DOHH2 (cell line): ENCODE results near the gene STX8.

Experiments used
- H3F3A ChIP-seq: fragments of 200-600 bp; sonication (generic), shearing (Covaris generic); 2 replicates; pipeline ENCODE4 v1.6.0; 2016; ENCODE audit warnings: antibody characterized with exemption, mild to moderate bottlenecking; ENCODE audit not compliant: control insufficient read depth, insufficient read depth
- H3K27ac ChIP-seq: fragments of 200-600 bp; sonication (generic); 2 replicates; pipeline ENCODE4 v1.5.1; 2014; ENCODE audit warnings: low read depth, mild to moderate bottlenecking, low read length, moderate library complexity
- H3K27me3 ChIP-seq: fragments of 200-600 bp; sonication (generic); 2 replicates; pipeline ENCODE4 v1.6.1; 2014; ENCODE audit warnings: mild to moderate bottlenecking, low read length, mixed read lengths; ENCODE audit not compliant: control insufficient read depth
- H3K36me3 ChIP-seq: fragments of 200-600 bp; sonication (generic); 2 replicates; pipeline ENCODE4 v1.6.1; 2014; ENCODE audit warnings: mild to moderate bottlenecking, low read length, moderate library complexity, mixed read lengths; ENCODE audit not compliant: control insufficient read depth
- H3K4me1 ChIP-seq: fragments of 200-600 bp; sonication (generic); 2 replicates; pipeline ENCODE4 v1.6.1; 2014; ENCODE audit warnings: mild to moderate bottlenecking, low read length, mixed read lengths; ENCODE audit not compliant: control insufficient read depth
- H3K4me2 ChIP-seq: fragments of 200-600 bp; sonication (generic); 2 replicates; pipeline ENCODE4 v1.6.0; 2014; ENCODE audit warnings: mild to moderate bottlenecking, low read length, moderate library complexity
- H3K4me3 ChIP-seq: fragments of 200-600 bp; sonication (generic); 2 replicates; pipeline ENCODE4 v1.5.1; 2014; ENCODE audit warnings: mild to moderate bottlenecking, low read length, mixed read lengths
- H3K79me2 ChIP-seq: fragments of 200-600 bp; sonication (generic); 2 replicates; pipeline ENCODE4 v1.6.1; 2014; ENCODE audit warnings: mild to moderate bottlenecking, low read length, mixed read lengths; ENCODE audit not compliant: control insufficient read depth
- H3K9me2 ChIP-seq: fragments of 200-600 bp; sonication (generic); replicated peaks from 2 replicates; pipeline ENCODE4 v1.6.1; 2014; ENCODE audit warnings: mild to moderate bottlenecking, low read length, mixed read lengths; ENCODE audit not compliant: control insufficient read depth
- H3K9me3 ChIP-seq: fragments of 200-600 bp; sonication (generic); 2 replicates; pipeline ENCODE4 v1.6.1; 2014; ENCODE audit warnings: antibody characterized with exemption, low read length, mixed read lengths; ENCODE audit not compliant: control insufficient read depth, insufficient read depth
- H4K20me1 ChIP-seq: fragments of 200-600 bp; sonication (generic); 2 replicates; pipeline ENCODE4 v1.6.0; 2014; ENCODE audit warnings: low read depth, mild to moderate bottlenecking, antibody characterized with exemption, low read length, moderate library complexity; ENCODE audit not compliant: control insufficient read depth, insufficient read depth
- EZH2phosphoT487 ChIP-seq: fragments of 200-600 bp; sonication (generic); IDR thresholded peaks from 2 replicates; pipeline ENCODE4 v1.6.1; 2017; ENCODE audit warnings: borderline replicate concordance, mild to moderate bottlenecking, antibody characterized with exemption, low read length, moderate library complexity, mixed read lengths
- TF ChIP-seq, protein P1 (sequence below): fragments of 200-600 bp; sonication (generic); IDR thresholded peaks from one replicate; pipeline ENCODE4 v1.5.1; 2014; ENCODE audit warnings: antibody characterized with exemption, mild to moderate bottlenecking, low read depth, low read length; ENCODE audit not compliant: poor library complexity, severe bottlenecking

The STX8 gene

DNA sequence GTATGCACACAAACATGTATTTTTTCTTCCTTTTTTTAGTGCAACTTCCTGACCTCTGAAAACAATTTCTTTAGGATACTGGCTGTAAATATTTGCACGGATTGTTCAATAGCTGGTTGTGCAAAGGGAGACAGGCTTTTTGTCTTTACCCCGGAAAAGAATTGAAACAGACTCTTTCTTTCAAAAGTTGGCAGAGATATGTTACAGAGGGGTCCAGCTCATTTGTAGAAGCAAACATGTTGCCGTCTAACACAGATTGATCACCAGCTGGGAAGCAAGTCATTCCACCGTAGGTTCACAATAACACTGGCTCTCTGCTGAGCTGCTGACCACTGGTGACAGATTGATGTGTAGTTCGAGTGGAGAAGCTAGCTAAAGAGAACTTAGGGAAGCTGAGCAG is 130.9 kb downstream of the STX8 start:
- H3K27me3 ChIP-seq: no peaks in the 10 kb centered on the region
- no peak overlapping the region for H3K4me3 ChIP-seq
- H3K9me3 ChIP-seq: no peaks in the 10 kb centered on the region
- no peaks in the 10 kb centered on the region for H3K79me2 ChIP-seq
- H3K27ac ChIP-seq: no peak overlapping the region
- no peak overlapping the region for H3K4me2 ChIP-seq
- no peaks in the 10 kb centered on the region for H3K4me1 ChIP-seq
- no peaks in the 10 kb centered on the region for H3F3A ChIP-seq
- no peak for TF ChIP-seq EZH2phosphoT487
- TF ChIP-seq, protein P1, sequence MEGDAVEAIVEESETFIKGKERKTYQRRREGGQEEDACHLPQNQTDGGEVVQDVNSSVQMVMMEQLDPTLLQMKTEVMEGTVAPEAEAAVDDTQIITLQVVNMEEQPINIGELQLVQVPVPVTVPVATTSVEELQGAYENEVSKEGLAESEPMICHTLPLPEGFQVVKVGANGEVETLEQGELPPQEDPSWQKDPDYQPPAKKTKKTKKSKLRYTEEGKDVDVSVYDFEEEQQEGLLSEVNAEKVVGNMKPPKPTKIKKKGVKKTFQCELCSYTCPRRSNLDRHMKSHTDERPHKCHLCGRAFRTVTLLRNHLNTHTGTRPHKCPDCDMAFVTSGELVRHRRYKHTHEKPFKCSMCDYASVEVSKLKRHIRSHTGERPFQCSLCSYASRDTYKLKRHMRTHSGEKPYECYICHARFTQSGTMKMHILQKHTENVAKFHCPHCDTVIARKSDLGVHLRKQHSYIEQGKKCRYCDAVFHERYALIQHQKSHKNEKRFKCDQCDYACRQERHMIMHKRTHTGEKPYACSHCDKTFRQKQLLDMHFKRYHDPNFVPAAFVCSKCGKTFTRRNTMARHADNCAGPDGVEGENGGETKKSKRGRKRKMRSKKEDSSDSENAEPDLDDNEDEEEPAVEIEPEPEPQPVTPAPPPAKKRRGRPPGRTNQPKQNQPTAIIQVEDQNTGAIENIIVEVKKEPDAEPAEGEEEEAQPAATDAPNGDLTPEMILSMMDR: no peak
- H3K36me3 ChIP-seq: no peaks in the 10 kb centered on the region
- H4K20me1 ChIP-seq: no peaks in the 10 kb centered on the region
- no peaks in the 10 kb centered on the region for H3K9me2 ChIP-seq

DNA sequence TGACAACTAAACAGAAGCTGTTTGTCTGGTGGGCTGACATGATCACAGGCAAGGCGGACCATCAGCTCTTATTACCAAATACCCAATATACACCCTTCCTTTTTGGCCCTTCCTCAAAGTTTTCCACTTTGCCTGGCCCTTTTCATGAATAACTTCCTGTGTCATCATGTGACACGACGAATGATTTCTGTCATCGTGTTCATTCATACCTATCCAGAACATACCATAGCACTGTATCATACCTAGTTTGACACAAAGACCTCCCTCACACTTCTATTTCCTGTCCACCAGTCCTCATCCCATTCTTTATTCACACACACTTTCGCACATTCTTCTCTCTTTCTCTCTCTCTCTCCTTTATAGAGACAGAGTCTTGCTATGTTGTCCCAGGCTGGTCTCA is 131.8 kb downstream of the STX8 start:
- TF ChIP-seq EZH2phosphoT487: no peak
- TF ChIP-seq, protein P1: no peak
- Histone ChIP-seq H3K27ac (no peak overlapping the region), H4K20me1 (no peaks in the 10 kb centered on the region), H3K4me2 (no peak overlapping the region), H3K4me3 (no peak overlapping the region), H3K79me2 (no peaks in the 10 kb centered on the region), H3F3A (no peaks in the 10 kb centered on the region), H3K9me2 (no peaks in the 10 kb centered on the region), H3K4me1 (no peaks in the 10 kb centered on the region), H3K36me3 (no peaks in the 10 kb centered on the region), H3K9me3 (no peaks in the 10 kb centered on the region), H3K27me3 (no peaks in the 10 kb centered on the region)

DNA sequence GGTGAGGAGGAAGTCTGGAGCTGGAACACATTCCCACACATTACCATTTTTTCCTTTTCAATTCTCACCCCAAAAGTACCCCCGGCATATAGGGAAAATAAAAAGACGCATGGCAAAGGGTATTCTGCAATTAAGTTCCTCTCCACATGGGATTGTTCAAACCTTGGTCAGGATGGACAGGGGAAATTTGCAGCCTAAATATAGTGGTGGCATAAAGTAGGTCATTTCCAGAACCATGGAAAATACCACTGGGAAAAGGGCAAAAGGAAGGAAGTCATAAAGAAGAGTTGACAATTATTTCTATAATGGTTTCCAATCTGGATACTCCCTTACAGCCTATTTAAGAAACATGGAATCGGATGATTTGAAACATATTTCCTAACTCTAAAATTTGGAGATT is 135.8 kb downstream of the STX8 start:
- no peaks in the 10 kb centered on the region for H4K20me1 ChIP-seq
- no peak for TF ChIP-seq EZH2phosphoT487
- TF ChIP-seq, protein P1: no peak
- no peaks in the 10 kb centered on the region for H3K9me2 ChIP-seq
- H3K79me2 ChIP-seq: no peaks in the 10 kb centered on the region
- H3K4me2 ChIP-seq: no peak overlapping the region
- no peak overlapping the region for H3K27ac ChIP-seq
- H3K4me3 ChIP-seq: no peak overlapping the region
- no peaks in the 10 kb centered on the region for H3F3A ChIP-seq
- H3K36me3 ChIP-seq: no peaks in the 10 kb centered on the region
- no peaks in the 10 kb centered on the region for H3K27me3 ChIP-seq
- no peaks in the 10 kb centered on the region for H3K4me1 ChIP-seq
- no peaks in the 10 kb centered on the region for H3K9me3 ChIP-seq

DNA sequence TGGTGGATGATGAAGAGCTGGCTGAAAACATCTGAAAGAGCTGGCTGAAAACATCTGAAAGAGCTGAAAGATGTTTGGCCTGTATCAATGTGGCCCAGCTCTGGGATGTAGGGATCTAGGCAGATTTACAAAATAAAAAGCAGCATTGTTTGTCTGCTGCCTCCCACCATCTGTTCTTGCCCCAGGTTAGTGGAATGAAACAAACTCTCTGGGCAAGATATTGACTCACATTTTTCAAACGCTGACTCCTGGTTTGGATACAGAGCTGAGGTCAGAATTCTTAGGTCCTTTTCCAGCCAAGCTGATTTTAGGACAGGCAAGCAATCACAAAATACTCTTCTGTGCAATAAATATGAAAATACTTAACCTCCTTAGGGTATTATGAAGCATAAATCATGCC is 139.0 kb downstream of the STX8 start:
- Histone ChIP-seq H3K4me1 (no peaks in the 10 kb centered on the region), H3F3A (no peaks in the 10 kb centered on the region), H3K4me2 (no peak overlapping the region), H3K9me3 (no peaks in the 10 kb centered on the region), H4K20me1 (no peaks in the 10 kb centered on the region), H3K27ac (no peak overlapping the region), H3K79me2 (no peaks in the 10 kb centered on the region), H3K36me3 (no peaks in the 10 kb centered on the region), H3K4me3 (no peak overlapping the region), H3K9me2 (no peaks in the 10 kb centered on the region), H3K27me3 (no peaks in the 10 kb centered on the region)
- TF ChIP-seq EZH2phosphoT487: no peak
- TF ChIP-seq, protein P1: no peak
